Osteoblast (primary cell): ENCODE measurements around the gene ZG16B. TPM values are rescaled to one million over a fixed set of nuclear protein-coding genes. Genes with fewer than 3 reads are reported as not detected.

Experiments used
- DNase-seq: peaks from one replicate; pipeline ENCODE4 v3.0.0; 2011; ENCODE audit warnings: low spot score, mixed read lengths; ENCODE audit not compliant: insufficient read length; ENCODE audit errors: missing footprints
- H2AFZ ChIP-seq: 2 replicates; pipeline ENCODE4 v1.6.0; 2011; ENCODE audit warnings: mild to moderate bottlenecking, low read length
- H3K27ac ChIP-seq: 2 replicates; pipeline ENCODE4 v1.5.1; 2011; ENCODE audit warnings: mild to moderate bottlenecking, low read depth, low read length, moderate library complexity
- H3K27me3 ChIP-seq: 2 replicates; pipeline ENCODE4 v1.6.0; 2012; ENCODE audit warnings: mild to moderate bottlenecking, control low read depth, inconsistent platforms, low read length, moderate library complexity; ENCODE audit not compliant: insufficient read depth
- H3K36me3 ChIP-seq: 2 replicates; pipeline ENCODE4 v1.5.1; 2011; ENCODE audit warnings: mild to moderate bottlenecking, low read length, control low read depth, moderate library complexity; ENCODE audit not compliant: insufficient read depth
- H3K4me1 ChIP-seq: 2 replicates; pipeline ENCODE4 v1.5.1; 2011; ENCODE audit warnings: mild to moderate bottlenecking, low read length, control low read depth, moderate library complexity; ENCODE audit not compliant: insufficient read depth
- H3K4me2 ChIP-seq: 2 replicates; pipeline ENCODE4 v1.6.0; 2011; ENCODE audit warnings: mild to moderate bottlenecking, low read length; ENCODE audit not compliant: insufficient read depth
- H3K4me3 ChIP-seq: fragments of 200-600 bp; sonication (generic); 3 replicates; pipeline ENCODE4 v1.5.1; 2012; ENCODE audit warnings: mild to moderate bottlenecking, low read length, inconsistent platforms; ENCODE audit not compliant: insufficient read depth
- H3K79me2 ChIP-seq: 2 replicates; pipeline ENCODE4 v1.6.0; 2012; ENCODE audit warnings: mild to moderate bottlenecking, low read length, control low read depth, inconsistent platforms; ENCODE audit not compliant: insufficient read depth
- H3K9me3 ChIP-seq: 2 replicates; pipeline ENCODE4 v1.5.1; 2011; ENCODE audit warnings: low read depth, low read length, control low read depth
- H4K20me1 ChIP-seq: 2 replicates; pipeline ENCODE4 v1.6.0; 2012; ENCODE audit warnings: mild to moderate bottlenecking, low read length, control low read depth; ENCODE audit not compliant: insufficient read depth
- CTCF ChIP-seq: IDR thresholded peaks from 2 replicates; pipeline ENCODE4 v1.5.1; 2011; ENCODE audit warnings: mild to moderate bottlenecking, low read depth, low read length, moderate library complexity; ENCODE audit errors: extremely low read depth
- total RNA-seq: library from RNA; depleted of rRNA; stranded (reverse); fragments of >200 nt; gene quantifications from 2 replicates; pipeline ENCODE4 v1.2.3, GENCODE V29; 2012

Gene ZG16B
- total RNA-seq, 1 donor, result 1.4 TPM

GRCh38 chr16:2806286-2806685 lies 23.8 kb upstream of the ZG16B start:
- Histone ChIP-seq H3K27ac (no peak overlapping the region), H4K20me1 (no peaks in the 10 kb centered on the region), H3K27me3 (peaks cover 21% of the 10 kb centered on the region), H3K79me2 (no peaks in the 10 kb centered on the region), H3K4me3 (no peak overlapping the region), H3K4me1 (no peaks in the 10 kb centered on the region), H3K4me2 (no peak overlapping the region), H2AFZ (no peak overlapping the region), H3K36me3 (no peaks in the 10 kb centered on the region), H3K9me3 (peaks cover 6% of the 10 kb centered on the region)
- DNase-seq, result peak; percentile 69
- TF ChIP-seq CTCF, result no peak

- no peak for TF ChIP-seq CTCF
- Histone ChIP-seq H2AFZ (no peak overlapping the region), H3K27me3 (peaks cover 29% of the 10 kb centered on the region), H3K79me2 (no peaks in the 10 kb centered on the region), H3K36me3 (no peaks in the 10 kb centered on the region), H3K4me2 (no peak overlapping the region), H3K9me3 (peaks cover 6% of the 10 kb centered on the region), H3K4me3 (no peak overlapping the region), H3K4me1 (no peaks in the 10 kb centered on the region), H3K27ac (no peak overlapping the region), H4K20me1 (no peaks in the 10 kb centered on the region)
- DNase-seq, result no peak
Measured at GRCh38 chr16:2808181-2808580, 21.9 kb upstream of the ZG16B start.

- DNase-seq, result peak; percentile 17
- Histone ChIP-seq H3K4me3 (no peak overlapping the region), H3K79me2 (no peaks in the 10 kb centered on the region), H3K4me1 (no peaks in the 10 kb centered on the region), H3K27me3 (peaks cover 29% of the 10 kb centered on the region), H3K9me3 (peaks cover 2% of the 10 kb centered on the region), H2AFZ (no peak overlapping the region), H3K4me2 (no peak overlapping the region), H3K36me3 (no peaks in the 10 kb centered on the region), H4K20me1 (no peaks in the 10 kb centered on the region), H3K27ac (no peak overlapping the region)
- TF ChIP-seq CTCF, result no peak
Measured at GRCh38 chr16:2809149-2809760, 20.8 kb upstream of the ZG16B start.

GRCh38 chr16:2810651-2811050 lies 19.5 kb upstream of the ZG16B start:
- TF ChIP-seq CTCF, result no peak
- Histone ChIP-seq H3K4me2 (no peak overlapping the region), H3K4me3 (no peak overlapping the region), H3K27me3 (peaks cover 38% of the 10 kb centered on the region), H2AFZ (no peak overlapping the region), H3K9me3 (no peaks in the 10 kb centered on the region), H3K4me1 (no peaks in the 10 kb centered on the region), H3K27ac (no peak overlapping the region), H3K36me3 (no peaks in the 10 kb centered on the region), H4K20me1 (no peaks in the 10 kb centered on the region), H3K79me2 (no peaks in the 10 kb centered on the region)
- DNase-seq, result peak; percentile 59
